Lower leg skin (tissue), 4 donors: ENCODE data around the gene PKM. TPM values are rescaled to one million over a fixed set of nuclear protein-coding genes. Genes with fewer than 3 reads are reported as not detected.

Source experiments
- DNase-seq, 2 donors: peaks; one replicate each; pipeline ENCODE4 v3.0.0-alpha.2; 2019; ENCODE audit warnings: low spot score in 2 of 2
- H3K4me3 ChIP-seq: fragments of 200-600 bp; sonication (generic); 2 replicates; pipeline ENCODE4 v1.5.1; 2017; ENCODE audit warnings: mild to moderate bottlenecking, low read depth; ENCODE audit not compliant: poor library complexity, severe bottlenecking
- POLR2A ChIP-seq, 2 donors: fragments of 450-650 bp; IDR thresholded peaks; one replicate each; pipeline ENCODE4 v1.6.1; 2016 to 2017; ENCODE audit warnings: antibody characterized with exemption in 2 of 2, mild to moderate bottlenecking in 1 of 2, moderate library complexity in 1 of 2
- WGBS, 2 donors: methylation state at CpG; one replicate each; pipeline ENCODE4 v1.1.5; 2018; 5-methylcytosine and 5-hydroxymethylcytosine counted together
- intact Hi-C: fragments of 100-400 bp; cut with DNase I; formaldehyde crosslinking; loops from one replicate; pipeline ENCODE4 v1.15.0; 2023; ENCODE audit warnings: low total_unique reads
- total RNA-seq, 4 donors: library from RNA; depleted of rRNA; stranded (reverse); fragments of >200 nt; gene quantifications; one replicate each; pipeline ENCODE4 v1.1.0, GENCODE V29; 2016
- TF ChIP-seq, protein P1 (sequence below), 3 donors: fragments of 450-650 bp; IDR thresholded peaks; one replicate each; pipeline ENCODE4 v1.5.1; 2016; ENCODE audit warnings: antibody characterized with exemption in 3 of 3, mild to moderate bottlenecking in 3 of 3, moderate library complexity in 2 of 3

Gene PKM
- total RNA-seq, 4 donors from 2014 or later: 266 to 433 (median 367) TPM

DNA sequence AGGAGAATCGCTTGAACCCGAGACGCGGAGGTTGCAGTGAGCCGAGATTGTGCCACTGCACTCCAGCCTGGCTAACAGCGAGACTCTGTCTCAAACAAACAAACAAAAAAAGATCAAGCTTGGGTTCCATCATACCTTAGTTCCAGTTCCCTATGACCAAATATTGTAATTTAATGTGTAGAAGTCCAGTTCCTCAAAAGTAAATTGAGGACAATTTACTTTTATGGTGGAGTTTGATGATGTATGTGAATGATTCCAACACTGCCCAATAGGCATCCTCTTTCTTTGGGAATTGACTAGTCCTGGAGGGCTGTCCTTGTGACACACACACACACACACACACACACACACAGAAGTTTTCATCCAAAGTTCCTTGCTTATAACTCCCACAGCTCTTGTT, 2.8 kb upstream of the PKM start:
- no peak overlapping the region for H3K4me3 ChIP-seq
- DNase-seq: no peak
- intact Hi-C loops: no loop called here
- TF ChIP-seq POLR2A (IDR thresholded peaks at IDR 0.05): no peak
- TF ChIP-seq, protein P1, sequence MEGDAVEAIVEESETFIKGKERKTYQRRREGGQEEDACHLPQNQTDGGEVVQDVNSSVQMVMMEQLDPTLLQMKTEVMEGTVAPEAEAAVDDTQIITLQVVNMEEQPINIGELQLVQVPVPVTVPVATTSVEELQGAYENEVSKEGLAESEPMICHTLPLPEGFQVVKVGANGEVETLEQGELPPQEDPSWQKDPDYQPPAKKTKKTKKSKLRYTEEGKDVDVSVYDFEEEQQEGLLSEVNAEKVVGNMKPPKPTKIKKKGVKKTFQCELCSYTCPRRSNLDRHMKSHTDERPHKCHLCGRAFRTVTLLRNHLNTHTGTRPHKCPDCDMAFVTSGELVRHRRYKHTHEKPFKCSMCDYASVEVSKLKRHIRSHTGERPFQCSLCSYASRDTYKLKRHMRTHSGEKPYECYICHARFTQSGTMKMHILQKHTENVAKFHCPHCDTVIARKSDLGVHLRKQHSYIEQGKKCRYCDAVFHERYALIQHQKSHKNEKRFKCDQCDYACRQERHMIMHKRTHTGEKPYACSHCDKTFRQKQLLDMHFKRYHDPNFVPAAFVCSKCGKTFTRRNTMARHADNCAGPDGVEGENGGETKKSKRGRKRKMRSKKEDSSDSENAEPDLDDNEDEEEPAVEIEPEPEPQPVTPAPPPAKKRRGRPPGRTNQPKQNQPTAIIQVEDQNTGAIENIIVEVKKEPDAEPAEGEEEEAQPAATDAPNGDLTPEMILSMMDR (IDR thresholded peaks at IDR 0.05): no peak
- WGBS, 2 donors: 96 to 97% methylated on average over 6 of the region's 6 CpGs

DNA sequence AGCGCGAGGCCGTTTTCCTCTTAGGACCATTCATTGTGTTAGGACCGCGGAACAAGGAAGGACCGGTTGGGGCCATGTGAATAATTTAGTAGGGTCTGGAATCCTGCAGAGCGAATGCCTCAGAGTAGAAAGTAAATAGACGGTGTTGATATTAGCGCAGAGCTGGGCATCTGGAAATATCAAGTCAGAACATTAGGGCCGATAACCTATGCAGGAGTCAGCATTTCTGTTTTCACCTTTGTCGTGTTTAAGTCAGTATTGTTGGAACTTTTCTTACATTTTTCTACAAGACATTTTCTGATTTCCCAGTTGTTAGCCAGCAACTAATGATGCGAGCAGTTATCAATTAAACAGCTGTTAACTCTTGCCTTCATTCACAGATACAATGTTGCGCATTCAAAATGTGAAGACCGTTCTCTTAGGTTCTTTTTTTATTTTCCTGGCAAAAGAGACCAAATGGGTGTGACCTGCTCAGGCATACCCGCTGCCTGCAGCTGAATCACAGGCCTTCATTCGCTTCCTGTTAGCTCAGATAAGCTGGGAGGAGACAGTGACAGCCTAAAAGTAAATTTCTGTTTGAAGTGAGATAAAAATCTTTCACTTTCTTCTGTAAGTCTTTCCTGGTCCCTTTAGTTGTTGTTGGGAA, 966 bp upstream of the PKM start:
- peak; percentile 52 to 88 for DNase-seq
- peak overlapping the region; percentile 79 for H3K4me3 ChIP-seq
- no peak for TF ChIP-seq POLR2A (IDR thresholded peaks at IDR 0.05)
- TF ChIP-seq, protein P1 (IDR thresholded peaks at IDR 0.05): no peak
- WGBS, 2 donors: 1% methylated on average over 16 of the region's 16 CpGs
- intact Hi-C loops: no loop called here

DNA sequence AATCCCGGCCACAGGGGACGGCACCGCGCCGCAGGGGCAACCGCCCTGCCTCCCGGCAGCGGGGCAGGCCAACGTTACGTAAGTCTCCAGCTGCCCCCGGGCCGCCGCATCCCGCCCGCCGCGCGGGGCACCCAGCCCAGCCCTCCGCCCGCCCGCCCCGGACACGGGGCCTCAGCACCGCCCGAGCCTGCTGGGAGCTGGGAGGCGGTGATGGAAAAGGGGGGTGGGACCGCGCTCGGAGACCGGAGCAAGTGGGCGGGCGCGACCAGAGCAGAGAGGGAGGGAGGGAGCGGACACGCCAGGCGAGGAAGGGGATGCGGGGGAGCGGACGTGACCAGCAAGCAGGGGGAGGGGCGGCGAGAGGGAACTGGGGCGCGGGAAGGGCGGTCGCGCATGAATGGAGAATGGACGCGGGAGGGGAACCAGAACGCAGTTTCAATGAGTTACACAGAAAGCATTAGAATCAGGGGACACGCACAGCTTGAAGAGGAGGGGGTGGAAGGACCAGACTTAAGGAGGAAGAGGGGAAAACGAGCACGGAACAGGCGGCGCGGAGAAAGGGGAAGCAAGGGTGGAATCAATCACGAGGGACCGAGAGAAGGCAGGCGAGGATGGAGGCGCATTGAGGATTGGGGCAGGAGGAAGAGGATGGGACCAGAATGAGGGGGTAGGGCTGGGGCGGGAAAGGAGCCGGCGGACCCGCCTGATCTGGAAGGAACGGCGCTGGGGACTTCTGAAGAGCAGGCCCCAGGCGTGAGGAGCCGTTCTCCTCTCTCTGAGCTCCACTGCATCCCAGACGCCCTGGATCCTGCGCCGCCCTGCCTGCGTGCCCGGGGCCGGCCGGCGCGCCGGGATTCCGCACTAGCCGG, 559 bp downstream of the PKM start:
- WGBS, 2 donors: 1% methylated on average over 59 to 68 of the region's 79 CpGs
- peak in 1 of 2 donors; percentile 20 for TF ChIP-seq POLR2A (IDR thresholded peaks at IDR 0.05)
- TF ChIP-seq, protein P1 (IDR thresholded peaks at IDR 0.05): no peak
- DNase-seq: peak; percentile 85 to 98
- intact Hi-C loops: no loop called here
- peak overlapping the region; percentile 79 for H3K4me3 ChIP-seq

DNA sequence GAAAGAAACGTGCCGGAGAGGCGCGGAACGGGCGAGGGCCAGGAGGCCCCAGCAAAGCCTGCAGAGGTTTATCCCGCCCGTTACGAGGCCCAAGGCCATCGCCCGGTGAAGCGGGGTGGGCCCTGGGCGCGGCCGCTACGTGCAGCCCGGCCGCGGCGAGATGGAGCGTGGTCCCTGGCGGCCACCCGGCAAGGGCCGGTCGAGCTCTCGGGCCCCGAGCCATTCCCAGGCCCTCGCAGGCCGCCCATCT, 1.1 kb downstream of the PKM start:
- peak in 1 of 2 donors; percentile 89 for DNase-seq
- peak overlapping the region; percentile 79 for H3K4me3 ChIP-seq
- WGBS, 2 donors: 0 to 2% methylated on average over 28 to 29 of the region's 29 CpGs
- TF ChIP-seq, protein P1 (IDR thresholded peaks at IDR 0.05): no peak
- intact Hi-C loops: no loop called here

DNA sequence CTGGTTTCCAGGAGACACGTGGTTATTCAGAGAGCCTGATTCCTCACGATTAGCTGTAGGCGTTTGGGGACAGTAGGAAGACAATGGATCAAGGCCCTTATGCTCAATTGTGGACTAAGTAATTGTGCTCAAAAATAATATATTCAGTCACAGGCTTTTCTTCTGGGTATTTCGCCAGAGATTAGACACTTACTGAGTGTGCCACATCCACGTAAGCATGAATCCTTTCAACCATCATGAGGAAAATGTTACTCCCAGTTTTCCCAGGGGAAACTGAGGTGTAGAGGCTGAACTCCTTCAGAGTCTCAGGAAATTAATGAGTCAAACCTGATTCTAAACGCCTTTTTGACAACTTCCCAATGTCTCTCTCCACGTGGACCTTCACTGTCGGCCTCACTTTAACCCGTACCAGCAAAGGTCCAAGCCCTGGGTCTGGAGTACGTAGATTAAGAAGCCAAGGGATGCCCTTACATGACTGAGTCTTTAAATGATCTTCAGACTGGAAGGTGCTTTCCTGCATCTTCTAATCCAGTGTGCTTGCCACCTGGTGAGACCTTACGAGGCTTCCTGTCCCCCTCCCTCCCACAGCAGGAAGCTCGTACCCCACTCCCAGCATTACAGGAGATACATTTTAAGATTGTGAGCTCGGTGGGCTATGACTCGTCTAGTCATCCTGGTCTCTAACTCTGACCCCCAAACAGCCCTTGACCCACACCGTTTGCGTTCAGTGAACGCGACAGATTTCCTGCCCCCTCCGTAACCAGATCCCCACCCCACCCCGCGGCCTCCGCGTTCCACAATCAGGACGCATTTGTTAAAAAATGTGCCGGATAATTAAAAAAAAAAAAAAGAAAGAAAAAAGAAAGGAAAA, 1.7 kb downstream of the PKM start:
- H3K4me3 ChIP-seq: peak overlapping the region; percentile 79
- intact Hi-C loops: no loop called here
- TF ChIP-seq POLR2A (IDR thresholded peaks at IDR 0.05): no peak
- TF ChIP-seq, protein P1 (IDR thresholded peaks at IDR 0.05): no peak
- no peak for DNase-seq
- 3 to 4% methylated on average over 20 to 25 of the region's 25 CpGs for WGBS, 2 donors
